HFFc6 (cell line): ENCODE results near the gene LRRC27. TPM values are rescaled to one million over a fixed set of nuclear protein-coding genes. Genes with fewer than 3 reads are reported as not detected.

Experiments used
- DNase-seq: peaks from one replicate; pipeline ENCODE4 v3.0.0-alpha.2; 2018
- H3K27ac Mint-ChIP-seq: 2 replicates; pipeline ENCODE4 v1.8.0; 2020; ENCODE audit warnings: mild to moderate bottlenecking, mixed read lengths
- H3K27me3 Mint-ChIP-seq: 2 replicates; pipeline ENCODE4 v1.8.0; 2021; ENCODE audit warnings: mild to moderate bottlenecking, moderate library complexity, mixed read lengths; ENCODE audit not compliant: insufficient read depth
- H3K36me3 Mint-ChIP-seq: 2 replicates; pipeline ENCODE4 v1.8.0; 2021; ENCODE audit warnings: low read depth, mixed read lengths
- H3K4me1 Mint-ChIP-seq: 2 replicates; pipeline ENCODE4 v1.8.0; 2020; ENCODE audit warnings: low read depth, mixed read lengths
- H3K4me3 Mint-ChIP-seq: 2 replicates; pipeline ENCODE4 v1.8.0; 2020; ENCODE audit warnings: mild to moderate bottlenecking, moderate library complexity, mixed read lengths
- H3K9me3 Mint-ChIP-seq: 2 replicates; pipeline ENCODE4 v1.8.0; 2020; ENCODE audit warnings: mild to moderate bottlenecking, mixed read lengths
- CTCF ChIP-seq: fragments of 200-600 bp; sonication (generic); IDR thresholded peaks from 2 replicates; pipeline ENCODE4 v1.5.0; 2021; ENCODE audit warnings: antibody characterized with exemption, mild to moderate bottlenecking
- total RNA-seq, 6 experiments: library from RNA; stranded (reverse); fragmentation: NEBNext Ultra II Directional; extraction: Animal tissue kit (Norgen Biotek cat#: 25700); gene quantifications; 2 replicates in 1 of 6; 3 replicates in 5 of 6; pipeline ENCODE4 v1.2.3, GENCODE V29; 2021

Gene LRRC27
- total RNA-seq, 6 experiments from 2014 or later: 4.7 to 6.7 (median 6.0) TPM

GRCh38 chr10:132389433-132390169, 57.6 kb downstream of the LRRC27 start:
- no peak overlapping the region for H3K27ac Mint-ChIP-seq
- H3K4me1 Mint-ChIP-seq: peaks cover 15% of the 10 kb centered on the region
- no peaks in the 10 kb centered on the region for H3K9me3 Mint-ChIP-seq
- H3K36me3 Mint-ChIP-seq: no peaks in the 10 kb centered on the region
- no peak for TF ChIP-seq CTCF
- peaks cover 6% of the 10 kb centered on the region for H3K27me3 Mint-ChIP-seq
- H3K4me3 Mint-ChIP-seq: no peak overlapping the region
- DNase-seq: no peak

- Mint-ChIP-seq H3K4me3 (no peak overlapping the region), H3K36me3 (no peaks in the 10 kb centered on the region), H3K4me1 (peaks cover 15% of the 10 kb centered on the region), H3K27me3 (peaks cover 4% of the 10 kb centered on the region), H3K27ac (no peak overlapping the region), H3K9me3 (no peaks in the 10 kb centered on the region)
- TF ChIP-seq CTCF: no peak
- DNase-seq: no peak
Observed at GRCh38 chr10:132390170-132390920, 58.4 kb downstream of the LRRC27 start.

GRCh38 chr10:132390921-132391675, 59.1 kb downstream of the LRRC27 start:
- Mint-ChIP-seq H3K4me3 (no peak overlapping the region), H3K36me3 (no peaks in the 10 kb centered on the region), H3K27me3 (peaks cover 2% of the 10 kb centered on the region), H3K4me1 (peaks cover 15% of the 10 kb centered on the region), H3K27ac (no peak overlapping the region), H3K9me3 (no peaks in the 10 kb centered on the region)
- TF ChIP-seq CTCF: no peak
- DNase-seq: no peak

- no peak overlapping the region for H3K27ac Mint-ChIP-seq
- H3K36me3 Mint-ChIP-seq: no peaks in the 10 kb centered on the region
- H3K4me1 Mint-ChIP-seq: peaks cover 15% of the 10 kb centered on the region
- TF ChIP-seq CTCF: no peak
- no peaks in the 10 kb centered on the region for H3K9me3 Mint-ChIP-seq
- DNase-seq: no peak
- H3K4me3 Mint-ChIP-seq: no peak overlapping the region
- peaks cover 2% of the 10 kb centered on the region for H3K27me3 Mint-ChIP-seq
Observed at GRCh38 chr10:132391676-132392020, 59.7 kb downstream of the LRRC27 start.

- H3K27me3 Mint-ChIP-seq: peaks cover 2% of the 10 kb centered on the region
- no peak for DNase-seq
- H3K36me3 Mint-ChIP-seq: no peaks in the 10 kb centered on the region
- no peak overlapping the region for H3K27ac Mint-ChIP-seq
- H3K4me1 Mint-ChIP-seq: peaks cover 15% of the 10 kb centered on the region
- H3K4me3 Mint-ChIP-seq: no peak overlapping the region
- H3K9me3 Mint-ChIP-seq: no peaks in the 10 kb centered on the region
- TF ChIP-seq CTCF: no peak
Observed at GRCh38 chr10:132392184-132392800, 60.3 kb downstream of the LRRC27 start.
